Natural killer cell (primary cell): Measurements from ENCODE around the gene SYNE2. TPM values are rescaled to one million over a fixed set of nuclear protein-coding genes. Genes with fewer than 3 reads are reported as not detected.

Experiments
- ATAC-seq, 3 donors: fragments of 150-1000 bp in 2 of 3; fragments of 200-7000 bp in 1 of 3; cut with Tn5 transposase; 1 replicate in 1 of 3; 2 replicates in 2 of 3; pipeline ENCODE4 v1.10.0; 2021; ENCODE audit warnings: mild to moderate bottlenecking in 2 of 3, moderate library complexity in 2 of 3
- DNase-seq, 2 donors: peaks; one replicate each; pipeline versions ENCODE4 v3.0.0 to v3.0.0-alpha.2; 2013 to 2021; ENCODE audit warnings: mixed read lengths in 1 of 2
- H3K27ac ChIP-seq: one replicate; pipeline ENCODE4 v1.5.1; 2013; ENCODE audit warnings: mild to moderate bottlenecking, low read length
- H3K27me3 ChIP-seq: one replicate; pipeline ENCODE4 v1.6.1; 2013; ENCODE audit warnings: low read length; ENCODE audit not compliant: control insufficient read depth, insufficient read depth
- H3K36me3 ChIP-seq: one replicate; pipeline ENCODE4 v1.6.1; 2013; ENCODE audit warnings: low read length; ENCODE audit not compliant: control insufficient read depth, insufficient read depth
- H3K4me1 ChIP-seq: one replicate; pipeline ENCODE4 v1.6.1; 2013; ENCODE audit warnings: low read length; ENCODE audit not compliant: control insufficient read depth, insufficient read depth
- H3K4me3 ChIP-seq: one replicate; pipeline ENCODE4 v1.5.1; 2013; ENCODE audit warnings: low read length
- H3K9me3 ChIP-seq: one replicate; pipeline ENCODE4 v1.6.1; 2013; ENCODE audit warnings: low read length; ENCODE audit not compliant: control insufficient read depth, insufficient read depth
- H3K27ac Mint-ChIP-seq, 2 donors: one replicate each; pipeline ENCODE4 v1.8.0; 2022; ENCODE audit warnings: mild to moderate bottlenecking in 2 of 2, mixed read lengths in 2 of 2, moderate library complexity in 1 of 2
- H3K27me3 Mint-ChIP-seq, 2 donors: one replicate each; pipeline ENCODE4 v1.8.0; 2022; ENCODE audit warnings: low read depth in 2 of 2, mixed read lengths in 2 of 2
- H3K36me3 Mint-ChIP-seq: one replicate; pipeline ENCODE4 v1.8.0; 2022; ENCODE audit warnings: mixed read lengths
- H3K4me1 Mint-ChIP-seq, 2 donors: one replicate each; pipeline ENCODE4 v1.8.0; 2022; ENCODE audit warnings: mixed read lengths in 2 of 2
- H3K4me3 Mint-ChIP-seq: one replicate; pipeline ENCODE4 v1.8.0; 2022; ENCODE audit warnings: mild to moderate bottlenecking, moderate library complexity, mixed read lengths
- H3K9me3 Mint-ChIP-seq, 2 donors: one replicate each; pipeline ENCODE4 v1.8.0; 2022; ENCODE audit warnings: mixed read lengths in 2 of 2
- CTCF ChIP-seq: fragments of 200-600 bp; IDR thresholded peaks from one replicate; pipeline ENCODE4 v1.8.0; 2022; ENCODE audit warnings: antibody characterized with exemption
- WGBS: methylation state at CpG from one replicate; pipeline ENCODE4 v1.1.7; 2013; ENCODE audit warnings: missing lambda C conversion rate; ENCODE audit not compliant: insufficient coverage; 5-methylcytosine and 5-hydroxymethylcytosine counted together
- intact Hi-C: fragments of 100-400 bp; cut with micrococcal nuclease; formaldehyde crosslinking; loops from one replicate; pipeline ENCODE4 v1.14.2; 2022
- total RNA-seq, 4 donors: library from RNA; stranded (reverse); fragments of 120-200 nt in 1 of 4; gene quantifications; one replicate each; pipeline versions ENCODE4 v1.2.3 to v1.2.4, GENCODE V29; 2013 to 2022

SYNE2 gene
- total RNA-seq, 3 donors from 2014 or later (not counting 1 experiment from before 2014, with no cell fraction given) = 325 to 434 (median 373) TPM

- Mint-ChIP-seq H3K4me1 (no peaks in the 10 kb centered on the region), H3K27ac (peak overlapping the region in 1 of 2 donors; percentile 9), H3K9me3 (no peaks in the 10 kb centered on the region), H3K4me3 (no peak overlapping the region), H3K36me3 (peaks cover 27% of the 10 kb centered on the region), H3K27me3 (no peaks in the 10 kb centered on the region)
- H3K9me3 ChIP-seq = no peaks in the 10 kb centered on the region
- no peak overlapping the region for H3K4me3 ChIP-seq
- TF ChIP-seq CTCF = no peak
- peaks cover 47% of the 10 kb centered on the region for H3K36me3 ChIP-seq
- intact Hi-C loops = no loop called here
- 94% methylated on average over 7 of the region's 7 CpGs for WGBS
- H3K27ac ChIP-seq = no peak overlapping the region
- DNase-seq (no peak), ATAC-seq (no peak)
- no peaks in the 10 kb centered on the region for H3K27me3 ChIP-seq
- no peaks in the 10 kb centered on the region for H3K4me1 ChIP-seq
These were observed 331.4 kb downstream of the SYNE2 start for GRCh38 chr14:64184103-64184729.

DNA sequence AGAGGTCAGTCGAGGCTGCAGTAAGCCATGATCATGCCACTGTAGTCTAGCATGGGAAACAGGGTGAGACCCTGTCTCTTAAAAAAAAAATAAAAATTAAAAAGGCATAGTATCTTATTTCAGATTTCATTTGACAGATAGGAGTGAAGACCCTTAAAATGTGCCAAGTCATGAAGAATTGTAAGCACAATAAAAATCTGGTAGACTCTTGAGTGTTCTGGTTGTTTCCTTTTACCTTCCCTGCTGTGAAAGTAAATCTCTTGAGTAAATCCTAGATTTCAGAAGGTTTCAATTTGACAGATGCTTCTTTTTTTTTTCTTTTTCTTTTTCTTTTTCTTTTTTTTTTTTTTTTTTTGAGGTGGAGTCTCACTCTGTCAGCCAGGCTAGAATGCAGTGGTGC, 332.4 kb downstream of the SYNE2 start:
- H3K36me3 ChIP-seq = peaks cover 48% of the 10 kb centered on the region
- intact Hi-C loops = no loop called here
- no peak overlapping the region for H3K27ac ChIP-seq
- no peak for ATAC-seq
- H3K27ac Mint-ChIP-seq = no peak overlapping the region
- DNase-seq = no peak
- no peaks in the 10 kb centered on the region for H3K9me3 Mint-ChIP-seq
- no peak for TF ChIP-seq CTCF
- H3K4me3 ChIP-seq = no peak overlapping the region
- no peaks in the 10 kb centered on the region for H3K9me3 ChIP-seq
- H3K27me3 Mint-ChIP-seq = no peaks in the 10 kb centered on the region
- H3K4me1 ChIP-seq = no peaks in the 10 kb centered on the region
- peaks cover 23% of the 10 kb centered on the region for H3K36me3 Mint-ChIP-seq
- H3K4me1 Mint-ChIP-seq = no peaks in the 10 kb centered on the region
- 100% methylated on average over 1 of the region's 1 CpG for WGBS
- no peaks in the 10 kb centered on the region for H3K27me3 ChIP-seq
- H3K4me3 Mint-ChIP-seq = no peak overlapping the region

DNA sequence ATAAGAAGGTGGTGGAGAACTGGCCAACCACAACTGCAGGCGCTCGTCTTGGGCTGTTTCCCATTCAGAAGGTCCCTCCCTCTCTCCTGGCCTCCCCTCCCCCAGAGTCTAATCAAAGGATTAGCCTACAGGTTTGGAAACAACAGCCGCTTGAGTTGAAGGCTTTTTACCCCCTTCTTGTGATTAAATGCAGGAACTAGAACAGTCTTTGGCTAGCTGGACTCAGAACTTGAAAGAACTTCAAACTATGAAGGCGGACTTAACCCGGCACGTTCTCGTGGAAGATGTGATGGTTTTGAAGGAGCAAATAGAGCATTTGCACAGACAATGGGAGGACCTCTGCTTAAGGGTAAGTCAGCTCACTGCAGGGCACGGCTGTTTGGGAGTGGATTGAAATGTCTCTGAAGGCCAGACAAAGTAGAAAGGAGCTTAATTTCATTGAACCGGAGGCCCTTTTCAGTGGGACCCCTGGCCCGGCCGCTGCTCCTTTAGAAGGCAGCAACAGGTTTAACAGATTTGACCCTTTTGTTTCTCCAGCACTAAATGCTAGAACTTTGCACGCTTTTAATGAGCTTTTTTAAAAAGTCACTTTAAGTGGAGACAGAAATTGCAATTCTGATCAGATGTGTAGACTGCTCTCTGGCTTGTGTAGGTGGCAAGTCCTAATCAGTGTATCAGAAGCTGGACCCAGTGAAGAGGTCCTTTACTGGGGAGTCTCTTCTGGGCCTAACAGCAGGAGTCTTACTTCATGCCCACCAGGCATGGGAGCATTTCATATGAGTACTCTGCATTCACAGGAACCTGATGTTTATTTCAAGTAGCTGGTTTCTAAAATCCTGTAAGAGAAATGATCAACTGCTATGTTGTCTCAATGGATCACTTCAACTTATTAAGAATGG, 333.7 kb downstream of the SYNE2 start:
- H3K4me3 Mint-ChIP-seq = no peak overlapping the region
- TF ChIP-seq CTCF = no peak
- Histone ChIP-seq H3K4me1 (no peaks in the 10 kb centered on the region), H3K4me3 (no peak overlapping the region), H3K9me3 (no peaks in the 10 kb centered on the region), H3K27me3 (no peaks in the 10 kb centered on the region), H3K36me3 (peaks cover 47% of the 10 kb centered on the region), H3K27ac (no peak overlapping the region)
- no peak for ATAC-seq
- peaks cover 0 to 4% of the 10 kb centered on the region in 2 donors for H3K4me1 Mint-ChIP-seq
- no peaks in the 10 kb centered on the region for H3K9me3 Mint-ChIP-seq
- H3K36me3 Mint-ChIP-seq = peaks cover 36% of the 10 kb centered on the region
- no peaks in the 10 kb centered on the region for H3K27me3 Mint-ChIP-seq
- 97% methylated on average over 12 of the region's 12 CpGs for WGBS
- peak overlapping the region; percentile 6 to 40 for H3K27ac Mint-ChIP-seq
- DNase-seq = no peak
- intact Hi-C loops = no loop called here
